HFFc6 (cell line): Measurements from ENCODE around the gene ZNF211. TPM values are rescaled to one million over a fixed set of nuclear protein-coding genes. Genes with fewer than 3 reads are reported as not detected.

Source experiments
- DNase-seq: peaks from one replicate; pipeline ENCODE4 v3.0.0-alpha.2; 2018
- H3K27ac Mint-ChIP-seq: 2 replicates; pipeline ENCODE4 v1.8.0; 2020; ENCODE audit warnings: mild to moderate bottlenecking, mixed read lengths
- H3K27me3 Mint-ChIP-seq: 2 replicates; pipeline ENCODE4 v1.8.0; 2021; ENCODE audit warnings: mild to moderate bottlenecking, moderate library complexity, mixed read lengths; ENCODE audit not compliant: insufficient read depth
- H3K36me3 Mint-ChIP-seq: 2 replicates; pipeline ENCODE4 v1.8.0; 2021; ENCODE audit warnings: low read depth, mixed read lengths
- H3K4me1 Mint-ChIP-seq: 2 replicates; pipeline ENCODE4 v1.8.0; 2020; ENCODE audit warnings: low read depth, mixed read lengths
- H3K4me3 Mint-ChIP-seq: 2 replicates; pipeline ENCODE4 v1.8.0; 2020; ENCODE audit warnings: mild to moderate bottlenecking, moderate library complexity, mixed read lengths
- H3K9me3 Mint-ChIP-seq: 2 replicates; pipeline ENCODE4 v1.8.0; 2020; ENCODE audit warnings: mild to moderate bottlenecking, mixed read lengths
- total RNA-seq, 6 experiments: library from RNA; stranded (reverse); fragmentation: NEBNext Ultra II Directional; extraction: Animal tissue kit (Norgen Biotek cat#: 25700); gene quantifications; 2 replicates in 1 of 6; 3 replicates in 5 of 6; pipeline ENCODE4 v1.2.3, GENCODE V29; 2021
- TF ChIP-seq, protein P1 (sequence below): fragments of 200-600 bp; sonication (generic); IDR thresholded peaks from 2 replicates; pipeline ENCODE4 v1.5.0; 2021; ENCODE audit warnings: antibody characterized with exemption, mild to moderate bottlenecking

The ZNF211 gene
- total RNA-seq, 6 experiments from 2014 or later, result 5.8 to 8.1 (median 6.7) TPM

DNA sequence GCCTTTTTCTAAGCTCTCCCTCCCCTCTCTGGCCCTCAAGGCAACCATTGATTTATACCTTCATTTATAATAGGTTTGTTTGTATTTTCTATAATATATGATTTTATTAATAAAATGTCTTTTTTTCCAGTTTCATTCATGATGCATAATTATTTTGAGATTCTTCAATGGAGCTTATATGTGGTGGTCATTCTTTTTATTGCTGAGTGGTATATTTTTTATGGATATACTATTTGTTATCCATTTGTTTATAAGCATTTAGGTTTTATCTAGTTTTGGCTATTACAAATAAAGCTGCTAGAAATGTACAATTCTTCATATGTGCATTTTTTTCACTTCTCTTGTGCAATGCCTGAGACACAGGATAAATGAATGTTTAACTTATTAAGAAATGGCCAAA, 10.8 kb downstream of the ZNF211 start:
- Mint-ChIP-seq H3K27me3 (no peaks in the 10 kb centered on the region), H3K4me3 (no peak overlapping the region), H3K4me1 (no peaks in the 10 kb centered on the region), H3K27ac (no peak overlapping the region), H3K9me3 (peaks cover 37% of the 10 kb centered on the region), H3K36me3 (peaks cover 54% of the 10 kb centered on the region)
- no peak for DNase-seq
- TF ChIP-seq, protein P1, sequence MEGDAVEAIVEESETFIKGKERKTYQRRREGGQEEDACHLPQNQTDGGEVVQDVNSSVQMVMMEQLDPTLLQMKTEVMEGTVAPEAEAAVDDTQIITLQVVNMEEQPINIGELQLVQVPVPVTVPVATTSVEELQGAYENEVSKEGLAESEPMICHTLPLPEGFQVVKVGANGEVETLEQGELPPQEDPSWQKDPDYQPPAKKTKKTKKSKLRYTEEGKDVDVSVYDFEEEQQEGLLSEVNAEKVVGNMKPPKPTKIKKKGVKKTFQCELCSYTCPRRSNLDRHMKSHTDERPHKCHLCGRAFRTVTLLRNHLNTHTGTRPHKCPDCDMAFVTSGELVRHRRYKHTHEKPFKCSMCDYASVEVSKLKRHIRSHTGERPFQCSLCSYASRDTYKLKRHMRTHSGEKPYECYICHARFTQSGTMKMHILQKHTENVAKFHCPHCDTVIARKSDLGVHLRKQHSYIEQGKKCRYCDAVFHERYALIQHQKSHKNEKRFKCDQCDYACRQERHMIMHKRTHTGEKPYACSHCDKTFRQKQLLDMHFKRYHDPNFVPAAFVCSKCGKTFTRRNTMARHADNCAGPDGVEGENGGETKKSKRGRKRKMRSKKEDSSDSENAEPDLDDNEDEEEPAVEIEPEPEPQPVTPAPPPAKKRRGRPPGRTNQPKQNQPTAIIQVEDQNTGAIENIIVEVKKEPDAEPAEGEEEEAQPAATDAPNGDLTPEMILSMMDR, result no peak

DNA sequence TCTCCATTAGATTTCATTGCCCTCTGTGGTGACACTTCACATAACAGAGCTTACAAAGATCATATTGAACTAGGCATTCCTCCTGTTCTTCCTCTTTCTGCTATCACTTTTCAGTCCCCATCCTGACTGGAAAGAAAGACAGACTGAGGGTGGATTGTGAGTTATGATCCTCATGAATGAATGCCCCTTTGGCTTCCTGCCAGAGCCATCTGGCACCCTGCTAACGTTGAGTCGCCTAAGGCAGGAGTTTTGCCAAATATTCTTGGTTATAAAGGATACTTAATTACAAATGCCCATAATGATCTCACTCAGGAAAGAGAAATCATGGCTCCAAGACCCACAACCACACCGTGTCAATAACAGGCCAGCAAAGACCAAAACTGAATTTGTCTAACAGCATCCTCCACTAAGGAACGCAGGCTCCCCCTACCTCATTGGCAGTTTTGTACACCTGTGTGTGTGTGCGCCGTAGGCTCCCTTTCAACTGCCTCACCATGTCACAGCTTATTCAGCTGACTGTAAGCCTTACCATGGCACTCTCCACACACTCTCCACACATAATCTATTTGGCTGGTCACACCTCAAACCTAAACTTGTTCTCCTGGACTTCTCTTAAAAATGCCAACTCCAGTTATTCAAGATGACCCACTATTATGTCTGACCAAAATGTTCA, 15.5 kb downstream of the ZNF211 start:
- Mint-ChIP-seq H3K27me3 (peaks cover 2% of the 10 kb centered on the region; the same call in 1 of the 2 replicates), H3K36me3 (peaks cover 7% of the 10 kb centered on the region), H3K4me3 (no peak overlapping the region)

DNA sequence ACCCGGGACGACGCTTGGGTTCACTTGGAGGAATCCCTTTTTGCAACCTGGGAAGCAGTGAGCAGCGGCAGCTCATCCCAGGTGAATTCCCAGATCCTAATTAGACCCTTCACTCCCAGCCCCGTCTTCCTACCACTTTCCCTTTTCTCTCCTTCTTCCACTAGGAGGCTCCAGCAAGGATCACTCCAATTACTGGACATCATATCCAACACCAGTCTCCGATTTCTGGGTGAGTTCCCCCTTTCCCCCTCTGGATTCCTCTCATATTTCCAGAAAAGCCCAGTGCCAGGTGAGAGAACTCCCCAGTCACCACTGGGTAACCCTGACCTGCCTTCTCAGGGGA, 18.7 kb downstream of the ZNF211 start:
- H3K27ac Mint-ChIP-seq, result no peak overlapping the region
- no peak for DNase-seq
- H3K36me3 Mint-ChIP-seq, result no peaks in the 10 kb centered on the region; the same call in 1 of the 2 replicates
- peaks cover 29% of the 10 kb centered on the region for H3K9me3 Mint-ChIP-seq
- H3K4me1 Mint-ChIP-seq, result peaks cover 5% of the 10 kb centered on the region; the same call in 1 of the 2 replicates
- H3K4me3 Mint-ChIP-seq, result no peak overlapping the region; the same call in 1 of the 2 replicates
- TF ChIP-seq, protein P1, result no peak
- peaks cover 4% of the 10 kb centered on the region for H3K27me3 Mint-ChIP-seq

More for the DNA sequence above, 15.5 kb downstream of the ZNF211 start:
- no peak for DNase-seq
- Mint-ChIP-seq H3K27ac (no peak overlapping the region), H3K4me1 (peaks cover 5% of the 10 kb centered on the region; the same call in 1 of the 2 replicates), H3K9me3 (peaks cover 16% of the 10 kb centered on the region)
- TF ChIP-seq, protein P1, result no peak

DNA sequence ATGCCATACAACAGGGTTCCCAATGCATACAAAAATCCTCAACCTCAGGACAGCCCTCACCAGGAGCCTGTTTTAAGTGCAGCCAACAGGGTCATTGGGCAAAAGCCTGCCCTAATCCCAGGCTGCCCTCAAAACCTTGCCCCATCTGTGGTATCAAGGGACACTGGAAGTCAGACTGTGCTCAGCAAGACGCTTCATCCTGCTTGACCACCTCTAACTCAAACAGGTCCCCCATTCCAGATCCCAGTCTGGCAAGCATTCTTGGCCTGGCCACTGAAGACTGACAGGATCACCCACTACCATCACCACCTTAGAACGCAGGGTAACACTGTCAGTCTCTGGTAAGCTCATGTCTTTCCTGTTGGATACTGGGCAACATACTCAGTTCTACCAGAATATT, 20.7 kb downstream of the ZNF211 start:
- Mint-ChIP-seq H3K27me3 (peaks cover 4% of the 10 kb centered on the region), H3K36me3 (no peaks in the 10 kb centered on the region; the same call in 1 of the 2 replicates), H3K27ac (no peak overlapping the region), H3K4me3 (no peak overlapping the region), H3K9me3 (peaks cover 29% of the 10 kb centered on the region), H3K4me1 (peaks cover 5% of the 10 kb centered on the region; the same call in 1 of the 2 replicates)
- DNase-seq, result no peak
- TF ChIP-seq, protein P1, result no peak

DNA sequence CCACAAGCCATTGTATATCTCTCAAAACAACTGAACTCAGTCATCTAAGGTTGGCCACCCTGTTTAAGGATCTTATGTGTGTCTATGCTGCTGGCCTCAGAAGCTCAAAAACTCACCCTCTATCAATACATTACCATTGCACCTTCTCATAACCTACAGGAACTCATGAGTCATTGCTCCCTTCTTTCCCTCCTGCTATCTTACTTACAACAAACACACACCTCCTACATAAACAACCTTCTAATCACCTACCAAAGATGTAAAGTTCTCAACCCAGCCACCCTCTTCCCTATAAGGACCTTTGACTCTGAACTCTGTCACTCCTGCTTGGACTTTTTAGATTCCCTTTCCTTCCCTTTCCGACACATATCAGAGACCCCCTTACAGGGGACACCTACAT, 22.5 kb downstream of the ZNF211 start:
- peaks cover 29% of the 10 kb centered on the region for H3K9me3 Mint-ChIP-seq
- TF ChIP-seq, protein P1, result no peak
- H3K27ac Mint-ChIP-seq, result no peak overlapping the region

More for the DNA sequence above, 22.5 kb downstream of the ZNF211 start:
- Mint-ChIP-seq H3K27me3 (peaks cover 6% of the 10 kb centered on the region), H3K4me1 (peaks cover 5% of the 10 kb centered on the region; the same call in 1 of the 2 replicates), H3K4me3 (no peak overlapping the region), H3K36me3 (no peaks in the 10 kb centered on the region; the same call in 1 of the 2 replicates)
- no peak for DNase-seq
